Osteoblast (primary cell): ENCODE results near the gene GNG12. TPM values are rescaled to one million over a fixed set of nuclear protein-coding genes. Genes with fewer than 3 reads are reported as not detected.

Source experiments
- DNase-seq: peaks from one replicate; pipeline ENCODE4 v3.0.0; 2011; ENCODE audit warnings: low spot score, mixed read lengths; ENCODE audit not compliant: insufficient read length; ENCODE audit errors: missing footprints
- H2AFZ ChIP-seq: 2 replicates; pipeline ENCODE4 v1.6.0; 2011; ENCODE audit warnings: mild to moderate bottlenecking, low read length
- H3K27ac ChIP-seq: 2 replicates; pipeline ENCODE4 v1.5.1; 2011; ENCODE audit warnings: mild to moderate bottlenecking, low read depth, low read length, moderate library complexity
- H3K27me3 ChIP-seq: 2 replicates; pipeline ENCODE4 v1.6.0; 2012; ENCODE audit warnings: mild to moderate bottlenecking, control low read depth, inconsistent platforms, low read length, moderate library complexity; ENCODE audit not compliant: insufficient read depth
- H3K36me3 ChIP-seq: 2 replicates; pipeline ENCODE4 v1.5.1; 2011; ENCODE audit warnings: mild to moderate bottlenecking, low read length, control low read depth, moderate library complexity; ENCODE audit not compliant: insufficient read depth
- H3K4me1 ChIP-seq: 2 replicates; pipeline ENCODE4 v1.5.1; 2011; ENCODE audit warnings: mild to moderate bottlenecking, low read length, control low read depth, moderate library complexity; ENCODE audit not compliant: insufficient read depth
- H3K4me2 ChIP-seq: 2 replicates; pipeline ENCODE4 v1.6.0; 2011; ENCODE audit warnings: mild to moderate bottlenecking, low read length; ENCODE audit not compliant: insufficient read depth
- H3K4me3 ChIP-seq: fragments of 200-600 bp; sonication (generic); 3 replicates; pipeline ENCODE4 v1.5.1; 2012; ENCODE audit warnings: mild to moderate bottlenecking, low read length, inconsistent platforms; ENCODE audit not compliant: insufficient read depth
- H3K79me2 ChIP-seq: 2 replicates; pipeline ENCODE4 v1.6.0; 2012; ENCODE audit warnings: mild to moderate bottlenecking, low read length, control low read depth, inconsistent platforms; ENCODE audit not compliant: insufficient read depth
- H3K9me3 ChIP-seq: 2 replicates; pipeline ENCODE4 v1.5.1; 2011; ENCODE audit warnings: low read depth, low read length, control low read depth
- H4K20me1 ChIP-seq: 2 replicates; pipeline ENCODE4 v1.6.0; 2012; ENCODE audit warnings: mild to moderate bottlenecking, low read length, control low read depth; ENCODE audit not compliant: insufficient read depth
- CTCF ChIP-seq: IDR thresholded peaks from 2 replicates; pipeline ENCODE4 v1.5.1; 2011; ENCODE audit warnings: mild to moderate bottlenecking, low read depth, low read length, moderate library complexity; ENCODE audit errors: extremely low read depth
- total RNA-seq: library from RNA; depleted of rRNA; stranded (reverse); fragments of >200 nt; gene quantifications from 2 replicates; pipeline ENCODE4 v1.2.3, GENCODE V29; 2012

The GNG12 gene
- total RNA-seq, 1 donor: 219 TPM

GRCh38 chr1:67777440-67777839 lies 55.8 kb downstream of the GNG12 start:
- Histone ChIP-seq H2AFZ (no peak overlapping the region), H3K9me3 (no peaks in the 10 kb centered on the region), H3K79me2 (peaks cover 97% of the 10 kb centered on the region), H3K4me1 (peaks cover 2% of the 10 kb centered on the region), H4K20me1 (peaks cover 55% of the 10 kb centered on the region), H3K4me3 (no peak overlapping the region), H3K27me3 (no peaks in the 10 kb centered on the region), H3K4me2 (no peak overlapping the region), H3K27ac (no peak overlapping the region), H3K36me3 (peaks cover 25% of the 10 kb centered on the region)
- no peak for DNase-seq
- TF ChIP-seq CTCF: no peak

GRCh38 chr1:67777016-67777415 lies 56.3 kb downstream of the GNG12 start:
- no peak overlapping the region for H2AFZ ChIP-seq
- H4K20me1 ChIP-seq: peaks cover 53% of the 10 kb centered on the region

GRCh38 chr1:67773462-67773861 lies 59.8 kb downstream of the GNG12 start:
- Histone ChIP-seq H3K79me2 (peaks cover 96% of the 10 kb centered on the region), H2AFZ (no peak overlapping the region), H3K27ac (no peak overlapping the region), H3K4me3 (no peak overlapping the region), H3K36me3 (peaks cover 47% of the 10 kb centered on the region), H3K4me2 (no peak overlapping the region), H3K9me3 (no peaks in the 10 kb centered on the region), H3K27me3 (no peaks in the 10 kb centered on the region), H4K20me1 (peaks cover 54% of the 10 kb centered on the region), H3K4me1 (peaks cover 23% of the 10 kb centered on the region)
- no peak for DNase-seq
- TF ChIP-seq CTCF: no peak

More at GRCh38 chr1:67777016-67777415, 56.3 kb downstream of the GNG12 start:
- peaks cover 25% of the 10 kb centered on the region for H3K36me3 ChIP-seq
- H3K4me3 ChIP-seq: no peak overlapping the region
- peaks cover 4% of the 10 kb centered on the region for H3K4me1 ChIP-seq
- H3K4me2 ChIP-seq: no peak overlapping the region
- H3K9me3 ChIP-seq: no peaks in the 10 kb centered on the region
- H3K27ac ChIP-seq: no peak overlapping the region
- no peak for TF ChIP-seq CTCF
- DNase-seq: no peak
- peaks cover 96% of the 10 kb centered on the region for H3K79me2 ChIP-seq
- H3K27me3 ChIP-seq: no peaks in the 10 kb centered on the region

- DNase-seq: no peak
- Histone ChIP-seq H2AFZ (no peak overlapping the region), H3K4me2 (no peak overlapping the region), H3K27ac (peak overlapping the region; percentile 58), H4K20me1 (peaks cover 62% of the 10 kb centered on the region), H3K79me2 (peaks cover 98% of the 10 kb centered on the region), H3K4me3 (no peak overlapping the region), H3K4me1 (peaks cover 30% of the 10 kb centered on the region), H3K36me3 (peaks cover 47% of the 10 kb centered on the region), H3K9me3 (no peaks in the 10 kb centered on the region), H3K27me3 (no peaks in the 10 kb centered on the region)
- no peak for TF ChIP-seq CTCF
These were observed 61.5 kb downstream of the GNG12 start for GRCh38 chr1:67771749-67772148.
